ENCODE measurements around the gene CFAP77.

Gene CFAP77

GRCh38 chr9:132606066-132606465 is 196.1 kb downstream of the CFAP77 start:
- no peak for DNase-seq

- DNase-seq = no peak
These were observed 199.2 kb downstream of the CFAP77 start for GRCh38 chr9:132609184-132609583.

- no peak for DNase-seq
These were observed 199.8 kb downstream of the CFAP77 start for GRCh38 chr9:132609829-132610228.

GRCh38 chr9:132610661-132611060 is 200.7 kb downstream of the CFAP77 start:
- no peak for DNase-seq

GRCh38 chr9:132614324-132614723 is 204.3 kb downstream of the CFAP77 start:
- DNase-seq = no peak

GRCh38 chr9:132615774-132616173 is 205.8 kb downstream of the CFAP77 start:
- DNase-seq = no peak

- no peak for DNase-seq
These were observed 206.7 kb downstream of the CFAP77 start for GRCh38 chr9:132616725-132617124.

GRCh38 chr9:132622159-132622558 is 212.1 kb downstream of the CFAP77 start:
- DNase-seq = peak; percentile 15

Measured in hematopoietic multipotent progenitor cell treated with erythropoietin and hydrocortisone succinate and interleukin-3 and kit ligand, for 8 days (in vitro differentiated cells).